Fibroblast of villous mesenchyme (primary cell): ENCODE results near the gene DDX18. TPM values are rescaled to one million over a fixed set of nuclear protein-coding genes. Genes with fewer than 3 reads are reported as not detected.

Source experiments
- DNase-seq: peaks from one replicate; pipeline ENCODE4 v3.0.0-alpha.2; 2010; ENCODE audit warnings: low read depth
- H3K4me3 ChIP-seq: 2 replicates; pipeline ENCODE4 v1.5.1; 2011; ENCODE audit warnings: low read depth, mild to moderate bottlenecking, low read length
- total RNA-seq: library from RNA; depleted of rRNA; stranded (reverse); fragments of >200 nt; gene quantifications from 2 replicates; pipeline ENCODE4 v1.2.3, GENCODE V29; 2012
- TF ChIP-seq, protein P1 (sequence below): IDR thresholded peaks from 2 replicates; pipeline ENCODE4 v1.5.1; 2012; ENCODE audit warnings: low read depth, mild to moderate bottlenecking, low read length; ENCODE audit not compliant: insufficient read depth

Gene DDX18
- 43.5 and 61.7 TPM in 2 replicates for total RNA-seq

DNA sequence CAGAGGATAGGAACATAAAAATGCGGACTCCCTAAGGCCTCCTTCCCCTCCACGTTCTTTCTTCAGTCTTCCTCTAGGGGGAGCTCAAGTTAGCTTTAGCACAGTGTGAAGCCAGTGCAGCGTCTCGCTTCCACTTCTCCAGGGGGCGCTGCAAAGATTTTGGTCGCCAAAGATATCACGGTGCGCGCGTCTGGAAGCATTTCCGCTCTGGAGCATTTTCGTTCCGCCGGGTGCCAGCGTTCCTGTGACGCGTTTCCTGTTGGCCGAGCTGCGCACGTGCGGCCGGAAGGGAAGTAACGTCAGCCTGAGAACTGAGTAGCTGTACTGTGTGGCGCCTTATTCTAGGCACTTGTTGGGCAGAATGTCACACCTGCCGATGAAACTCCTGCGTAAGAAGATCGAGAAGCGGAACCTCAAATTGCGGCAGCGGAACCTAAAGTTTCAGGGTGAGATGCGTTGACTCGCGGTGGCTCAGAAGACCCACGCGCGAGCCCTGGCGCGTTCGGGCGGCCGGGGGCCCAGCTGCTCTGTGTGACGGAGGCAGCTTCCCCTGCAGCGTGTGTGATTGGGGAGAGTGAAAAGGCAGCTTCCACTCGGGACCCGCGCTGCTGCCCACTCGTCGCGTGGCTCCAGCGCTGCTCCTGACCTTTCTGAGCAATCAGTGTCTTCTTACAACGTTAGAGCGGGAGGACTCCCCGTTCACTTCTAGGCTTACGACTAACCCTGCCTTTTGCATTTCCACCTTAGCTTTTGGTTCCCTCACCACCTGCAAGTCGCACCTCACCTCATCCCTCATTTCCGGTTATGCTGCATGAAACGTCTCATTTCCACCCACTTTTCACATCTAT lies at the start of gene DDX18:
TSS of gene DDX18 (plus strand) at position 275 of the 848 bp plus-strand sequence. CDS start at position 362, 87 bp downstream.
- TF ChIP-seq, protein P1, sequence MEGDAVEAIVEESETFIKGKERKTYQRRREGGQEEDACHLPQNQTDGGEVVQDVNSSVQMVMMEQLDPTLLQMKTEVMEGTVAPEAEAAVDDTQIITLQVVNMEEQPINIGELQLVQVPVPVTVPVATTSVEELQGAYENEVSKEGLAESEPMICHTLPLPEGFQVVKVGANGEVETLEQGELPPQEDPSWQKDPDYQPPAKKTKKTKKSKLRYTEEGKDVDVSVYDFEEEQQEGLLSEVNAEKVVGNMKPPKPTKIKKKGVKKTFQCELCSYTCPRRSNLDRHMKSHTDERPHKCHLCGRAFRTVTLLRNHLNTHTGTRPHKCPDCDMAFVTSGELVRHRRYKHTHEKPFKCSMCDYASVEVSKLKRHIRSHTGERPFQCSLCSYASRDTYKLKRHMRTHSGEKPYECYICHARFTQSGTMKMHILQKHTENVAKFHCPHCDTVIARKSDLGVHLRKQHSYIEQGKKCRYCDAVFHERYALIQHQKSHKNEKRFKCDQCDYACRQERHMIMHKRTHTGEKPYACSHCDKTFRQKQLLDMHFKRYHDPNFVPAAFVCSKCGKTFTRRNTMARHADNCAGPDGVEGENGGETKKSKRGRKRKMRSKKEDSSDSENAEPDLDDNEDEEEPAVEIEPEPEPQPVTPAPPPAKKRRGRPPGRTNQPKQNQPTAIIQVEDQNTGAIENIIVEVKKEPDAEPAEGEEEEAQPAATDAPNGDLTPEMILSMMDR = peak; percentile 100
- peak within 1 kb of the TSS; percentile 87 for H3K4me3 ChIP-seq
- peak; percentile 99 for DNase-seq

DNA sequence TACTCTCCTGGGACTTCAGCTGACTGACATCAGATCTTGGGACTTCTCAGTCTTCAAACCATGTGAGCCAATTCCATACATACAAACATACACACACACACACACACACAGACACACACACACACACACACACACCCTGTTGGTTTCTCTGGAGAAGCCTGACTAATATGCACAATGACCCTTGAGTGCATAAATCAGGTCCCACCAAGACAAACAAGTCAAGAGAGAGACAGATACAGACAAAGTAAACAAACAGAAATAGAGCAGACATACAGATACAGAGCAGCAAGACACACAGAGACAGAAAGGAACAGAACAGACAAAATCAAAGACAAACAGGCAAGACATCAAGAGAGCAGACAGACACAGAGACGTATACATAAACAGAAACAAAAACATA lies 43.8 kb upstream of the DDX18 start:
- H3K4me3 ChIP-seq = no peak overlapping the region
- TF ChIP-seq, protein P1 = no peak
- no peak for DNase-seq

DNA sequence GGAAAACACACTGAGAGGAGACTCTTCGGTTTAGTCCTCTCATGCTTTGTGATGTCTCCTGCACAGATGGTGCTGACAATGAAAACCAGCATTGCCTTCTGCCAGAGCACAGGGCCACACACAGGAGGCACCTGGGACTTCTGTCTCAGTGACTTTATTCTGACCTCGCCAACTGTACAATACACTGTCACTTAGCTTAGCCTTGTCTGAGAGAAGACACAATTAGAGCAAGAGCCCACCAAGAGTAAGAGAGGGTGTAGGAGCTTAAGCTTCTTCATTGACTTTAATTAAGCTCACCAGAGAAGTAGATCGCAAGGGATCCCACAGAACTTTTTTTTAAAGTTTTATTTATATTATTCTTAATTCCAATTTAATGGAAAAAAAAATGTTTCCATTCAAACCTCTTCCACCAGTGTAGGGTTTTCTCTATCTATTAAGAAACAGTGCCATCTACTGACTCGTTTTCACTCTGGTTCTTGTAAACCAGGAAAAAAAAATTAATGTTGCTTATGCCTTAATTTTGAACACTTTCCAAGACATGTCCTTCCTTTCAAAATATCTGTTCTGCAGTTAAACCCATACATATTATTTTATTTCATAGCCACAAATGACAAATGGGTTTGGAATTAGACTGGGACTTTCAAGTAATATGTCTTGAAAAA lies 42.4 kb upstream of the DDX18 start:
- TF ChIP-seq, protein P1 = peak; percentile 40
- DNase-seq = peak; percentile 16
- no peak overlapping the region for H3K4me3 ChIP-seq

DNA sequence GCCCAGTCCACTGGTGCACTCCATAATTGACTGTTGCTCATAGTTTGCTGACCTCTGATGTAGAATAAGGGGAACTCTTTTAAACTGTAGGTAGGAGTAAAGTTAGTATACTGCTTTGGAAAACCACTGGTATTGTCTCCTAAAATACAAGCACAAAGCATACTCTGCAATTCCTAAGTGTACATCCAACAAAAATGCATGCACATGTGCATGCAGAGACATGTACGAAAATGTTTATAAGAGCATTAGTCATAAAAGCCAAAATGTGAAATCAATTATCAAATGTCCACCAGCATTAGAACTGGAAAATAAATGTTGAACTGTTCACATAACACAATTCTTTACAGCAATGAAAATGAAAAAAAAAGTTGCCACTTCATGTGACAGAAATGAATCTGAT lies 39.8 kb upstream of the DDX18 start:
- no peak for DNase-seq
- H3K4me3 ChIP-seq = no peak overlapping the region
- TF ChIP-seq, protein P1 = no peak

DNA sequence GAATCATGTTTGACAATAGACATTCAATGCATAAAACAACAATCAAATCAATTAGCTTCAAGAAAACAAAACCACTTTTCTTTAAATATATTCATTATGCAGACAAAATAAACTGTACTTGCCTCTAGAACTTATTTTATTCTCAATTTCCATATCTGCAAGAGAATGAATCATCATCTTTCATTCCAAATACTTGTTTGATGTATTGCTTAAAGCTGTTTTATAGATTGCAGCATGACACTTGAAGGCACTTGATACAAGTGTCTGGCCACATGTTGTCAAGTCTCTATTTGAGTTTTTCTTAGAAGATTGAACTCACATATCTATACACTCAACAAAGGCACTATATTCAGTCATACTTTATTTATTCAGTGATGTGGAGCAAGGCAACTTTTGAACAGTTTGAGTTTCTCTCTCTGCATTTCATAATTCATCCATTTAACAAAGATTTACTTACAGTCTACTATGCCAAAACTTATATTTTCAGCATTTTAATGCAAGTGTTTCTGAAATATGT lies 38.7 kb upstream of the DDX18 start:
- TF ChIP-seq, protein P1 = no peak
- no peak overlapping the region for H3K4me3 ChIP-seq
- DNase-seq = no peak

DNA sequence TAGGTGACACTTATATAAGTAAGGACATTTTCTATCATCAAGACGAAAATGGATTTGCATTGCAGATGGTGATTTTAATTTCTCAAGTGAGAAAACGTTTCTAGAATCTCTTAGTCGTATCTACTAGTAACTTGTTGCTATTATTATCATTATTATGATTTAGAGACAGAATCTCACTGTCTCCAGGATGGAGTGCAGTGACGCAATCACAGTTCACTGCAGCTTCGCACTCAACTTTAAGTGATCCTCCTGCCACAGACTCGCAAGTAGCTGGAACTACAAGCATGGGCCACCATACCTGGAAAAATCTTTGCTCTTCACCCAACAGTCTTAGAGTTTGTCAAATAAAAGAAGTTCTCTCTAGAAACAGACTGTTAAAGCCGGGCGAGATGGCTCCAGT lies 37.6 kb upstream of the DDX18 start:
- DNase-seq = no peak
- H3K4me3 ChIP-seq = no peak overlapping the region
- TF ChIP-seq, protein P1 = no peak
